Sigmoid colon (tissue), 7 donors: Measurements from ENCODE around the gene VASH2. TPM values are rescaled to one million over a fixed set of nuclear protein-coding genes. Genes with fewer than 3 reads are reported as not detected.

Experiments used
- DNase-seq: peaks from one replicate; pipeline ENCODE4 v3.0.0-alpha.2; 2019
- H3K27ac ChIP-seq, 4 donors: fragments of 200-600 bp; sonication (generic); one replicate each; pipeline ENCODE4 v1.5.1; 2016 to 2019; ENCODE audit warnings: mild to moderate bottlenecking in 1 of 4
- H3K27me3 ChIP-seq, 3 donors: fragments of 200-600 bp; sonication (generic); one replicate each; pipeline ENCODE4 v1.5.1; 2019; ENCODE audit warnings: mild to moderate bottlenecking in 1 of 3
- H3K36me3 ChIP-seq, 4 donors: fragments of 200-600 bp; sonication (generic); one replicate each; pipeline ENCODE4 v1.5.1; 2016 to 2019
- H3K4me1 ChIP-seq, 4 donors: fragments of 200-600 bp; sonication (generic); one replicate each; pipeline ENCODE4 v1.5.1; 2017 to 2019
- H3K4me3 ChIP-seq, 4 donors: fragments of 200-600 bp; sonication (generic); one replicate each; pipeline ENCODE4 v1.5.1; 2017 to 2019; ENCODE audit warnings: mild to moderate bottlenecking in 2 of 4, moderate library complexity in 1 of 4
- H3K9me3 ChIP-seq, 4 donors: fragments of 200-600 bp in 3 of 4; sonication (generic) in 3 of 4; one replicate each; pipeline versions ENCODE4 v1.5.1 to v1.6.1; 2013 to 2019
- CTCF ChIP-seq, 4 experiments: fragments of 450-650 bp in 3 of 4; fragments of 200-600 bp in 1 of 4; IDR thresholded peaks; one replicate each; pipeline ENCODE4 v1.5.1; 2016 to 2019; ENCODE audit warnings: antibody characterized with exemption in 4 of 4, mild to moderate bottlenecking in 3 of 4, moderate library complexity in 2 of 4
- EP300 ChIP-seq, 4 donors: sonication (generic); formaldehyde crosslinking; IDR thresholded peaks; one replicate each; pipeline ENCODE4 v1.6.1; 2017; ENCODE audit warnings: antibody characterized with exemption in 4 of 4
- POLR2A ChIP-seq, 2 donors: fragments of 450-650 bp; IDR thresholded peaks; one replicate each; pipeline ENCODE4 v1.6.1; 2016; ENCODE audit warnings: antibody characterized with exemption in 2 of 2, mild to moderate bottlenecking in 2 of 2, moderate library complexity in 2 of 2
- POLR2AphosphoS5 ChIP-seq, 4 donors: sonication (generic); formaldehyde crosslinking; IDR thresholded peaks; one replicate each; pipeline ENCODE4 v1.6.1; 2017; ENCODE audit warnings: antibody characterized with exemption in 4 of 4
- WGBS, 2 donors: extraction: QIAGEN DNeasy Blood & Tissue Kit; methylation state at CpG; one replicate each; pipeline ENCODE4 v1.1.7; 2013; 5-methylcytosine and 5-hydroxymethylcytosine counted together
- intact Hi-C: fragments of 100-400 bp; cut with DNase I; formaldehyde crosslinking; loops from one replicate; pipeline ENCODE4 v1.15.1; 2023
- polyA plus RNA-seq, 3 donors: library from polyadenylated mRNA; stranded (reverse); fragments of 200-250 nt; gene quantifications; one replicate each; pipeline ENCODE4 v1.2.3, GENCODE V29; 2013
- total RNA-seq, 4 donors: library from RNA; depleted of rRNA; stranded (reverse); fragments of >200 nt; gene quantifications; one replicate each; pipeline ENCODE4 v1.1.0, GENCODE V29; 2016
- donor health status: healthy with polysubstance abuse.
- donor health status: Bipolar disorder and iron deficiency.
- donor health status: healthy.

VASH2 gene
- total and polyA plus RNA-seq, 7 donors, result under 0.01 to 2.1 (median 0.27) TPM

DNA sequence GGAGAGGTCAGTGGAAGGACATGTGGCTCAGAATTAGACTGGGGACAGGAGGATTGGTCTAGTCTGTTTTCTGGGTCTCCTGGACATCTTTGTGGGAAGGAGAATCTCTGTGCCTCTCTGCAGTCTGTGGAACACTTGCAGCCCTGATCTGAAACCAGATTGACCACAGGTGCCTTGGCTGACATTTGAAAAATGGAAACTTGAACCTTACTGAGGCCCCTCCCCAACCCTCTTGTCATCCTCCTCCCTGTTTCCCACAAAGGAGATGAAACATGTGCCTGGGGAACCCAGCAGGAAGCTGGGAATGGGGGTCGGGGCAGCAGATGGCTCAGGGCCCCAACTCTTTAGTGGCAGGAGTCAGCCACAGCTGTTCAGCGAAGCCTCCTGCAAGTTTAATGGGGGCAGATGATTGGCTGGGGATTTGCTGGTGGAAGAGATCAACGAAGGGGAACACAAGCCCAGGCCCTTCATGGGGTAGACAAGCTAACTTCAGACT lies 18.1 kb downstream of the VASH2 start:
- DNase-seq, result peak; percentile 6
- WGBS, 2 donors, result 62 to 75% methylated on average over 3 of the region's 3 CpGs
- Histone ChIP-seq H3K4me3 (no peak overlapping the region), H3K4me1 (no peaks in the 10 kb centered on the region), H3K9me3 (no peaks in the 10 kb centered on the region), H3K36me3 (no peaks in the 10 kb centered on the region), H3K27me3 (no peaks in the 10 kb centered on the region), H3K27ac (no peak overlapping the region)
- intact Hi-C loops, result no loop called here
- TF ChIP-seq POLR2A (IDR thresholded peaks at IDR 0.05) (no peak), CTCF (IDR thresholded peaks at IDR 0.05) (no peak), POLR2AphosphoS5 (IDR thresholded peaks at IDR 0.05) (no peak), EP300 (IDR thresholded peaks at IDR 0.05) (no peak)

DNA sequence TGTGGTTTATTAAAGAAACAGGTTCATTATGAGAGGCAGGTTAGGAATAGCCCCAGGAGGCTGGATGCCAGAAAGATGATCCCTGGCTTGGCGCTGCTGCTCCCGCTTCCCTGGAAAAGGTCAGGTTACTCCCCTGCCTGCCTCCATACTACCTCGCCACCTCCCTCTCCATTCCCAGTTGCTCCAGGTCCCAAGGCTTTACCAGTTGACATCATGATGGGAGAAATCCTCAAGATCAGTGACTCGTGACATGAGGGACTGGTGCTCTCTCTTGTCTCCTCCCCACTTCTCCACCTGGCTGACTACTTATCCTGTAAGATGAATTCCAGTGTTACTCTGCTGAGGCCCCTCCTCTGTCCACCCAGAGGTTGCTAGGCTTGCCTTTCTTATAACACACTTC lies 19.7 kb downstream of the VASH2 start:
- peak; percentile 14 for DNase-seq

DNA sequence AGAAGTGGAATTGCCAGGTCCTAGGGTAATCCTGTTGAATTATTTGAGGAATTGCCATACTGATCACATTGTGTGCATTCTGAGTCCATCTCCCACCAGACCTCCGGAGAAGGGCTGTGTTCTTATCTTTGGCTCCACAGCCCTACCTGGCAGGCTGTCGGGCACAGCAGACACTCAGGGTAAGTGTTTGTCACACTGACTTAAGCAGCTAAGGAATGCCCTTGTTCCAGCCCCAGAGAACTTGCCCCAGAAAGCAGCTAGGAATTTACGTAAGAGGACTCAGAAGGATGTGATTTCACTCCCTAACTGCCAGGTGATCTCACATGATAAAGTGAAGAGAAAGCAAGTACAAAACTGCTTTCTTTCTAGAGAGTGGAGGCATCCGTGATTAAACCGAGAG lies 21.0 kb downstream of the VASH2 start:
- H3K27me3 ChIP-seq, result no peaks in the 10 kb centered on the region
- no peaks in the 10 kb centered on the region for H3K36me3 ChIP-seq
- peak; percentile 11 for DNase-seq
- no peak overlapping the region for H3K4me3 ChIP-seq
- no peaks in the 10 kb centered on the region for H3K9me3 ChIP-seq
- TF ChIP-seq POLR2AphosphoS5 (IDR thresholded peaks at IDR 0.05) (no peak), EP300 (IDR thresholded peaks at IDR 0.05) (no peak), CTCF (IDR thresholded peaks at IDR 0.05) (no peak), POLR2A (IDR thresholded peaks at IDR 0.05) (no peak)
- H3K27ac ChIP-seq, result no peak overlapping the region
- 95 to 96% methylated on average over 5 of the region's 5 CpGs for WGBS, 2 donors
- no peaks in the 10 kb centered on the region for H3K4me1 ChIP-seq
- intact Hi-C loops, result no loop called here

More for the DNA sequence above, 19.7 kb downstream of the VASH2 start:
- Histone ChIP-seq H3K4me3 (no peak overlapping the region), H3K27ac (no peak overlapping the region), H3K9me3 (no peaks in the 10 kb centered on the region), H3K27me3 (no peaks in the 10 kb centered on the region), H3K36me3 (no peaks in the 10 kb centered on the region), H3K4me1 (no peaks in the 10 kb centered on the region)
- TF ChIP-seq EP300 (IDR thresholded peaks at IDR 0.05), result no peak
- TF ChIP-seq CTCF (IDR thresholded peaks at IDR 0.05), result no peak
- no peak for TF ChIP-seq POLR2A (IDR thresholded peaks at IDR 0.05)
- TF ChIP-seq POLR2AphosphoS5 (IDR thresholded peaks at IDR 0.05), result no peak
- 94 to 95% methylated on average over 4 of the region's 4 CpGs for WGBS, 2 donors
- intact Hi-C loops, result no loop called here

DNA sequence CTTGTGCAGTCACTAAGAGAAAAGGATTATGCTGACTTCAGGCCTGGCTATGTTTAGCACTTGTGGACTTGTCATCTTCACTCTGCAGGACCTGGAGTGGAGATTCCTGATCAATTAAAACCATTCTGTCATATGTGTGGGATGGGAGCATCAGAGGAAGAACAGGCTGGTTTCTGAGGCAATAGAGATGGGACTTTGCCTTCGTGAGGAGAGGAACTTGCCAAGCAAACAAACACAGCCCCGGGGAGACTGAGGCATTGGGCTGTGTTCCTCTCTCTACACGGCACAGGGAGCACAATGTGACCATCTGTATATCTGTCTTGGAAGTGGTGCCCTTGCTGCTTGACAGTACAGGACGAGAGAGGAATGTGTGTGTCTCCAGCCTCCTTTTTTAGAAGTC lies 23.1 kb downstream of the VASH2 start:
- no peaks in the 10 kb centered on the region for H3K27me3 ChIP-seq
- H3K36me3 ChIP-seq, result no peaks in the 10 kb centered on the region
- no peak for TF ChIP-seq CTCF (IDR thresholded peaks at IDR 0.05)
- no peak for TF ChIP-seq POLR2A (IDR thresholded peaks at IDR 0.05)
- TF ChIP-seq POLR2AphosphoS5 (IDR thresholded peaks at IDR 0.05), result no peak
- no peak for TF ChIP-seq EP300 (IDR thresholded peaks at IDR 0.05)
- no peak overlapping the region for H3K4me3 ChIP-seq
- DNase-seq, result peak; percentile 7
- H3K4me1 ChIP-seq, result no peaks in the 10 kb centered on the region
- no peaks in the 10 kb centered on the region for H3K9me3 ChIP-seq
- WGBS, 2 donors, result 85 to 91% methylated on average over 4 of the region's 4 CpGs
- H3K27ac ChIP-seq, result no peak overlapping the region
- intact Hi-C loops, result no loop called here

DNA sequence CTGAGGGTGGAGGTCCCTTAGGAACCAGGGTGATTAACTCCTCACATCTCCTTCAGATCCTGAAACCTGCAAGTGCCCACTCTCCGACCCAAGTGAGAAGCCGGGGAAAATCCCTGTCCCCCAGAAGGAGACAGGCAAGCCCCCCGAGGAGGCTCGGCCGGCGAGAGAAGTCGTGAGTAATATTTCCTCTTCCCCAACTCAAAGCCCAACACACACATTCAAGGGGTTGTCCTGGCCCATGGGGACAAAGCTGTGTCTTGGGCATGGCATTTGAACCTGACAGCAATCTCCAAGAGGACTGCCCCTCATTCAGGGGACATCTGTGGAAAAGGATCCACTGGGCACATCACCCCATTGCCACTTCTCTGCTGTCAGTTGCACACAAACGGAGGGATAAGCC lies 23.6 kb downstream of the VASH2 start:
- H3K9me3 ChIP-seq, result no peaks in the 10 kb centered on the region
- WGBS, 2 donors, result 92 to 96% methylated on average over 8 of the region's 8 CpGs
- H3K4me1 ChIP-seq, result no peaks in the 10 kb centered on the region
- no peaks in the 10 kb centered on the region for H3K36me3 ChIP-seq
- TF ChIP-seq POLR2AphosphoS5 (IDR thresholded peaks at IDR 0.05) (no peak), EP300 (IDR thresholded peaks at IDR 0.05) (no peak), CTCF (IDR thresholded peaks at IDR 0.05) (no peak), POLR2A (IDR thresholded peaks at IDR 0.05) (no peak)
- intact Hi-C loops, result no loop called here
- peak; percentile 17 for DNase-seq
- no peak overlapping the region for H3K27ac ChIP-seq
- no peaks in the 10 kb centered on the region for H3K27me3 ChIP-seq
- H3K4me3 ChIP-seq, result no peak overlapping the region
